Right lobe of liver (tissue), 4 donors: Measurements from ENCODE around the gene SORD.

Experiments used
- CTCF ChIP-seq, 4 donors: fragments of 200-600 bp in 3 of 4; fragments of 450-650 bp in 1 of 4; IDR thresholded peaks; one replicate each; pipeline versions ENCODE4 v1.5.1 to v1.8.0; 2016 to 2022; ENCODE audit warnings: antibody characterized with exemption in 4 of 4, mild to moderate bottlenecking in 2 of 4
- POLR2A ChIP-seq: fragments of 450-650 bp; IDR thresholded peaks from one replicate; pipeline ENCODE4 v1.6.1; 2017; ENCODE audit warnings: antibody characterized with exemption, mild to moderate bottlenecking
- donor health status: DM: no; HTN: no; CAD: no.
- donor health status: DM: no; HTN: no; CAD: no.
- donor health status: DM: no; HTN: yes; CAD: no.

DNA sequence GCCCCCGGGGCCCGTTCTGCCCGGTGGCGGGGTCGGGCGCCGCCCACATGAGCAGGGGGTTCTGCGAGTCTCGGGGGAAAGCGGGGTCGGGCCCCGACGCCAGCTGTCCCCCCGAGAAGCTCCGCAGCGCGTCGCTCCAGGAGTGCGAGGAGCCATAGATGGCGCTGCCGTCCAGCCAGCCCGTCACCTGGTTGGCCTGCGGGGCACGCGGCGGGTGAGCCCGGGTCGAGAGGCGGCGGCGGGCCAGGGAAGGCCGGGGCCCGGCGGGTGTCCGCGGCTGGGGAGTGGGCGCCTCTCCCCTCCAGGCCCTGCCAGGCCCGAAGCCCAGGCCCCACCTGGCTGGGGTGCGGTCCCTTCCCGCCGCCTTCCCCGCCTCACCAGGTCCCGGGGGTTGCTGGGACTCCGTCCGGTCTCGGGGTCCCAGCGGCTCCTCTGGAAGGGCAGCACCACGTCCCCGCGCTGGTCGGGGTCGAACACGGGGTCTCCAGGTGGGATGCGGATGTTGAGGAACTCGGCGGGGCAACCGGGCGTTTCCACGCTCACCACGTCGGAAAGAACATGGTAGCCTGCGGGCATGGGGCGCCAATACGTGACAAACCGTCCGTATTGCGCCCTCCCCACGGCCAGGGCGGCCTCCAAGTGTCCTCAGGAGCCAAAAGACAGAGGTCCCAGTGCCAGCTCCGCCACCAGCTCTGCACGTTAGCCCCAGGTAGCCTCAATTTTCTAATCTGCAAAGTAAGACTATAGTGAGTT, 88.6 kb downstream of the SORD start:
- TF ChIP-seq CTCF (IDR thresholded peaks at IDR 0.05) (no peak), POLR2A (no peak)
